HG03108 (cell line): Measurements from ENCODE around the gene MGST2.

Source experiments
- ATAC-seq: cut with Tn5 transposase; IDR thresholded peaks from one replicate; pipeline ENCODE4 v1.9.1; 2021; ENCODE audit warnings: moderate library complexity; ENCODE audit not compliant: unreplicated experiment

Gene MGST2

GRCh38 chr4:139643042-139643895, 22.4 kb upstream of the MGST2 start:
- no peak for ATAC-seq

- no peak for ATAC-seq
Measured at GRCh38 chr4:139645458-139645857, 20.2 kb upstream of the MGST2 start.

- ATAC-seq, result no peak
Measured at GRCh38 chr4:139647184-139647583, 18.4 kb upstream of the MGST2 start.

GRCh38 chr4:139647952-139648351, 17.7 kb upstream of the MGST2 start:
- ATAC-seq, result no peak

- ATAC-seq, result no peak
Measured at GRCh38 chr4:139651282-139652194, 14.1 kb upstream of the MGST2 start.

GRCh38 chr4:139654516-139654915, 11.1 kb upstream of the MGST2 start:
- ATAC-seq, result no peak

- ATAC-seq, result no peak
Measured at GRCh38 chr4:139655116-139655515, 10.5 kb upstream of the MGST2 start.

GRCh38 chr4:139656614-139657486, 8.8 kb upstream of the MGST2 start:
- peak; percentile 65 for ATAC-seq

GRCh38 chr4:139658185-139658584, 7.4 kb upstream of the MGST2 start:
- ATAC-seq, result no peak

GRCh38 chr4:139658586-139659382, 6.8 kb upstream of the MGST2 start:
- no peak for ATAC-seq

GRCh38 chr4:139659735-139660424, 5.7 kb upstream of the MGST2 start:
- no peak for ATAC-seq

- no peak for ATAC-seq
Measured at GRCh38 chr4:139660568-139661043, 5.0 kb upstream of the MGST2 start.

- no peak for ATAC-seq
Measured at GRCh38 chr4:139663561-139664138, 2.0 kb upstream of the MGST2 start.

GRCh38 chr4:139664442-139664841, 1.2 kb upstream of the MGST2 start:
- ATAC-seq, result no peak

GRCh38 chr4:139665079-139665689, 435 bp upstream of the MGST2 start:
- ATAC-seq, result no peak

- no peak for ATAC-seq
Measured at GRCh38 chr4:139666735-139667281, 1.2 kb downstream of the MGST2 start.

GRCh38 chr4:139668036-139668435, 2.4 kb downstream of the MGST2 start:
- ATAC-seq, result no peak

GRCh38 chr4:139668658-139669201, 3.1 kb downstream of the MGST2 start:
- no peak for ATAC-seq
